Fibroblast of gingiva (primary cell): ENCODE measurements around the gene NAV2.

ENCODE experiments used
- DNase-seq: peaks from one replicate; pipeline ENCODE4 v3.0.0-alpha.2; 2011; ENCODE audit warnings: low read depth

The NAV2 gene

GRCh38 chr11:19805827-19806226 is 93.2 kb downstream of the NAV2 start:
- no peak for DNase-seq

- DNase-seq = no peak
These were observed 93.6 kb downstream of the NAV2 start for GRCh38 chr11:19806251-19806650.

- DNase-seq = no peak
These were observed 95.7 kb downstream of the NAV2 start for GRCh38 chr11:19808076-19808911.

- DNase-seq = no peak
These were observed 98.2 kb downstream of the NAV2 start for GRCh38 chr11:19810852-19811251.

GRCh38 chr11:19811380-19811779 is 98.7 kb downstream of the NAV2 start:
- DNase-seq = no peak

- DNase-seq = no peak
These were observed 99.5 kb downstream of the NAV2 start for GRCh38 chr11:19812096-19812495.

- no peak for DNase-seq
These were observed 100.1 kb downstream of the NAV2 start for GRCh38 chr11:19812710-19813109.

GRCh38 chr11:19813158-19813879 is 100.7 kb downstream of the NAV2 start:
- no peak for DNase-seq

GRCh38 chr11:19814421-19814820 is 101.8 kb downstream of the NAV2 start:
- DNase-seq = no peak

GRCh38 chr11:19816040-19816439 is 103.4 kb downstream of the NAV2 start:
- peak; percentile 83 for DNase-seq

- DNase-seq = no peak
These were observed 104.2 kb downstream of the NAV2 start for GRCh38 chr11:19816817-19817216.

GRCh38 chr11:19817265-19817851 is 104.7 kb downstream of the NAV2 start:
- DNase-seq = no peak

GRCh38 chr11:19817870-19818269 is 105.2 kb downstream of the NAV2 start:
- no peak for DNase-seq

- no peak for DNase-seq
These were observed 106.0 kb downstream of the NAV2 start for GRCh38 chr11:19818619-19819018.

- DNase-seq = no peak
These were observed 106.5 kb downstream of the NAV2 start for GRCh38 chr11:19819148-19819547.

- peak; percentile 60 for DNase-seq
These were observed 107.5 kb downstream of the NAV2 start for GRCh38 chr11:19820100-19820499.

- no peak for DNase-seq
These were observed 108.8 kb downstream of the NAV2 start for GRCh38 chr11:19821412-19821875.

GRCh38 chr11:19821993-19822392 is 109.4 kb downstream of the NAV2 start:
- no peak for DNase-seq

GRCh38 chr11:19822531-19822930 is 109.9 kb downstream of the NAV2 start:
- DNase-seq = no peak

- DNase-seq = no peak
These were observed 114.0 kb downstream of the NAV2 start for GRCh38 chr11:19826606-19827005.

GRCh38 chr11:19827399-19828135 is 114.9 kb downstream of the NAV2 start:
- DNase-seq = no peak
